Fibroblast of lung (primary cell): ENCODE results near the gene ADGRV1. TPM values are rescaled to one million over a fixed set of nuclear protein-coding genes. Genes with fewer than 3 reads are reported as not detected.

Experiments used
- DNase-seq, 2 donors: peaks; one replicate each; pipeline versions ENCODE4 v3.0.0 to v3.0.0-alpha.2; 2010; ENCODE audit warnings: low read depth in 2 of 2
- H2AFZ ChIP-seq: 2 replicates; pipeline ENCODE4 v1.5.1; 2012; ENCODE audit warnings: low read length, control low read depth, inconsistent platforms
- H3K27ac ChIP-seq: 2 replicates; pipeline ENCODE4 v1.5.1; 2011; ENCODE audit warnings: low read length, control low read depth; ENCODE audit not compliant: insufficient read depth
- H3K27me3 ChIP-seq: 2 replicates; pipeline ENCODE4 v1.5.1; 2011; ENCODE audit warnings: mild to moderate bottlenecking, low read length; ENCODE audit not compliant: control insufficient read depth, insufficient read depth
- H3K36me3 ChIP-seq: 2 replicates; pipeline ENCODE4 v1.5.1; 2011; ENCODE audit warnings: low read length; ENCODE audit not compliant: control insufficient read depth, insufficient read depth
- H3K4me1 ChIP-seq: 2 replicates; pipeline ENCODE4 v1.5.1; 2011; ENCODE audit warnings: low read length; ENCODE audit not compliant: control insufficient read depth, insufficient read depth; ENCODE audit errors: extremely low read depth
- H3K4me2 ChIP-seq: 2 replicates; pipeline ENCODE4 v1.5.1; 2011; ENCODE audit warnings: low read length, control low read depth; ENCODE audit not compliant: insufficient read depth; ENCODE audit errors: extremely low read depth
- H3K4me3 ChIP-seq, 4 experiments: fragments of 200-600 bp in 1 of 4; sonication (generic) in 1 of 4; replicated peaks in 1 of 4; 2 replicates each; pipeline ENCODE4 v1.5.1; 2011 to 2016; ENCODE audit warnings: low read length in 4 of 4, low read depth in 3 of 4, mild to moderate bottlenecking in 3 of 4, control low read depth in 2 of 4, inconsistent platforms in 1 of 4, mixed read lengths in 1 of 4; ENCODE audit not compliant: insufficient read depth in 1 of 4; ENCODE audit errors: control extremely low read depth in 1 of 4
- H3K79me2 ChIP-seq: 2 replicates; pipeline ENCODE4 v1.5.1; 2012; ENCODE audit warnings: mild to moderate bottlenecking, low read length, inconsistent platforms; ENCODE audit not compliant: control insufficient read depth, insufficient read depth
- H3K9ac ChIP-seq: 2 replicates; pipeline ENCODE4 v1.5.1; 2011; ENCODE audit warnings: mild to moderate bottlenecking, low read length, control low read depth; ENCODE audit not compliant: insufficient read depth
- H3K9me3 ChIP-seq: 2 replicates; pipeline ENCODE4 v1.5.1; 2012; ENCODE audit warnings: low read depth, low read length; ENCODE audit not compliant: control insufficient read depth, insufficient read depth
- H4K20me1 ChIP-seq: 2 replicates; pipeline ENCODE4 v1.5.1; 2011; ENCODE audit warnings: low read length; ENCODE audit not compliant: control insufficient read depth, insufficient read depth; ENCODE audit errors: extremely low read depth
- EZH2 ChIP-seq: IDR thresholded peaks from 2 replicates; pipeline ENCODE4 v1.5.1; 2012; ENCODE audit warnings: low read length, control low read depth, mild to moderate bottlenecking; ENCODE audit errors: missing control alignments
- polyA plus RNA-seq, 2 donors: library from polyadenylated mRNA; depleted of rRNA in 1 of 2; stranded (reverse) in 1 of 2; unstranded in 1 of 2; fragments of >200 nt; gene quantifications; 2 replicates each; pipeline ENCODE4 v1.2.1, GENCODE V29; 2011 to 2012; ENCODE audit warnings: missing spikeins in 1 of 2
- total RNA-seq: library from RNA; depleted of rRNA; stranded (reverse); fragments of >200 nt; gene quantifications from 2 replicates; pipeline ENCODE4 v1.2.1, GENCODE V29; 2014
- TF ChIP-seq, protein P1 (sequence below), 2 donors: IDR thresholded peaks in 1 of 2; conservative IDR thresholded peaks in 1 of 2; 1 replicate in 1 of 2; 2 replicates in 1 of 2; pipeline ENCODE4 v1.5.1; 2011 to 2012; ENCODE audit warnings: low read length in 2 of 2, control low read depth in 1 of 2, inconsistent platforms in 1 of 2, low read depth in 1 of 2, mild to moderate bottlenecking in 1 of 2

The ADGRV1 gene
- total and polyA plus RNA-seq, 2 donors (not counting 1 experiment from before 2014, with no cell fraction given), result 0.15 to 0.17 TPM

DNA sequence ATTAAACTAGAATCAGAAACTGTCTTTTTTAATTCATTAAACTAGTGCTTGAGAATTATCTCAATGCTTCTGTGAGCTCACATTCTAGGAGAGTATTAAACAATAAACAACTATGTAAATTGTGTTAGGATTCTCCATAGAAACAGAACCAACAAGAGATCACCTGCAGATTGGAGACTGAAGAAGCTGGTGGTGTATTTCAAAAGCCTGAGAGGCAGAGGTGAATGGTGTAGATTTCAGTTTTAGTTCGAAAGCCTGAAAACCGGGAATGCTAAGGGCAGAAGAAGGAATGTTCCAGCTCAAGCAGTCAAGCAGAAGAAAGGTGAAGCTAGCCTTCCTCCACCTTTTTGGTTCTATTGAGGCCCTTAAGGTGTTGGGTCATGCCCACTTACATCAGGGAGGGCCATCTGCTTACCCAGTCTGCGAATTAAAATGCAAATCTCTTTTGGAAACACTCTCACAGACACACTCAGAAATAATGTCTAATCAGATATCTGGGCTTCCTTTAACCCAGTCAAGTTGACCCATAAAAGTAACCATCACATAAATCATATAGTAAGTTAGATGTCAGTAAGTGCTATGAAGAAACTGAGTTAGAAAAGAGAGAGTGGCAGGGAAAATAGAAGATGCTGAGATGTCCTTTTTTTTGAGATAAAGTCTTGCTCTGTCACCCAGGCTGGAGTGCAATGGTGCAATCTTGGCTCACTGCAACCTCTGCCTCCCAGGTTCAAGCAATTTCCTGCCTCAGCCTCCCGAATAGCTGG lies 533.1 kb downstream of the ADGRV1 start:
- DNase-seq, result no peak
- Histone ChIP-seq H3K4me2 (no peak overlapping the region), H2AFZ (no peak overlapping the region), H3K27me3 (no peaks in the 10 kb centered on the region), H4K20me1 (no peaks in the 10 kb centered on the region), H3K4me1 (no peaks in the 10 kb centered on the region), H3K27ac (no peak overlapping the region), H3K36me3 (no peaks in the 10 kb centered on the region), H3K4me3 (no peak overlapping the region), H3K9ac (no peak overlapping the region), H3K79me2 (no peaks in the 10 kb centered on the region), H3K9me3 (no peaks in the 10 kb centered on the region)
- TF ChIP-seq, protein P1, sequence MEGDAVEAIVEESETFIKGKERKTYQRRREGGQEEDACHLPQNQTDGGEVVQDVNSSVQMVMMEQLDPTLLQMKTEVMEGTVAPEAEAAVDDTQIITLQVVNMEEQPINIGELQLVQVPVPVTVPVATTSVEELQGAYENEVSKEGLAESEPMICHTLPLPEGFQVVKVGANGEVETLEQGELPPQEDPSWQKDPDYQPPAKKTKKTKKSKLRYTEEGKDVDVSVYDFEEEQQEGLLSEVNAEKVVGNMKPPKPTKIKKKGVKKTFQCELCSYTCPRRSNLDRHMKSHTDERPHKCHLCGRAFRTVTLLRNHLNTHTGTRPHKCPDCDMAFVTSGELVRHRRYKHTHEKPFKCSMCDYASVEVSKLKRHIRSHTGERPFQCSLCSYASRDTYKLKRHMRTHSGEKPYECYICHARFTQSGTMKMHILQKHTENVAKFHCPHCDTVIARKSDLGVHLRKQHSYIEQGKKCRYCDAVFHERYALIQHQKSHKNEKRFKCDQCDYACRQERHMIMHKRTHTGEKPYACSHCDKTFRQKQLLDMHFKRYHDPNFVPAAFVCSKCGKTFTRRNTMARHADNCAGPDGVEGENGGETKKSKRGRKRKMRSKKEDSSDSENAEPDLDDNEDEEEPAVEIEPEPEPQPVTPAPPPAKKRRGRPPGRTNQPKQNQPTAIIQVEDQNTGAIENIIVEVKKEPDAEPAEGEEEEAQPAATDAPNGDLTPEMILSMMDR (conservative IDR thresholded peaks at IDR 0.05 in 1 of 2, IDR thresholded peaks at IDR 0.05 in 1 of 2; ENCODE audit: low read depth in 1 of 2, low read length in 2 of 2), result no peak
- no peak for TF ChIP-seq EZH2

DNA sequence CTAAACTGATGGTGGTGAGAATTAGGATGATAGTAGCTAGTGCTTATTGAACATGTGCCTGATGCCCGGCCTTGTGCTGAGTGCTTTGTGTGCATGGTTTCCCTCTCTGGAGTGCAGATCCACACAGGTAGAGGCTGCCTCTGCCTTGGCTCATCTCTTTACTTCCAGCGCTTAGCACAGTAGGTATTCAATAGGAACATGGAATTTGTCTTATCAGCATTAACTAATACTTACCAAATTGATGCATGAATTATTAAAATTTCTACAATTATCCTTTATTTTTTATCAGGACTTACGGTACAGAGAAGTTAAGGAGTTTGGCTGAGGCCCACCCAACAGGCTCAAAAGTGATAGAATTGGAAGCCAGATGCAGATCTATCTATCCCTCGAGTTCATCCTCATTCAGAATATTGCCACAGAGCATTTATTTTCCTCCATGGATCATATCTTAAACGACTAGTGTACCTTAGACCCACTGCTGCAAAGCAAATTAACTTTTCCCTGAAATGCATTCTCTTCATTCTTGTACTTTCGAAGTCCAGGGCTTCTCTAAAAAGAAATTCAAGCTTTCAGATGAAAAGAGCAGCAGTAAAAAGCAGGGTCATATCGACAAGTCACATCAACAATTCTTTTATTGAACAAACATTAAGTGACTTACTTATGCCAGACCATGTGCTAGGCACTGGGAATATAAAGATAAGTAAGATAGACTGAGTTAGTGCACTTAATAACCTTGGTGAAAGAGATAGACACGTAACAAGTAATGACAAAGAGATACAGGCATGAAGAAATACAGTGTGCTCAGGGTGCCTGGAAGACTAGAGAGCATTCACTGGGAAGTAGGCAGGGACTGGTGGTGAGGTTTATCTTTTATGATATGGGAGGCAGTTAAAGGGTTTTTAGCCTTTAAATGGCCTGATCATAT lies 534.5 kb downstream of the ADGRV1 start:
- no peaks in the 10 kb centered on the region for H3K36me3 ChIP-seq
- H3K4me3 ChIP-seq, result no peak overlapping the region
- H3K79me2 ChIP-seq, result no peaks in the 10 kb centered on the region
- H3K9me3 ChIP-seq, result no peaks in the 10 kb centered on the region
- H4K20me1 ChIP-seq, result no peaks in the 10 kb centered on the region
- H3K27ac ChIP-seq, result no peak overlapping the region
- no peak overlapping the region for H2AFZ ChIP-seq
- H3K4me2 ChIP-seq, result no peak overlapping the region
- DNase-seq, result no peak
- H3K27me3 ChIP-seq, result no peaks in the 10 kb centered on the region
- no peaks in the 10 kb centered on the region for H3K4me1 ChIP-seq
- H3K9ac ChIP-seq, result no peak overlapping the region
- no peak for TF ChIP-seq EZH2
- TF ChIP-seq, protein P1 (conservative IDR thresholded peaks at IDR 0.05 in 1 of 2, IDR thresholded peaks at IDR 0.05 in 1 of 2; ENCODE audit: low read depth in 1 of 2, low read length in 2 of 2), result no peak

DNA sequence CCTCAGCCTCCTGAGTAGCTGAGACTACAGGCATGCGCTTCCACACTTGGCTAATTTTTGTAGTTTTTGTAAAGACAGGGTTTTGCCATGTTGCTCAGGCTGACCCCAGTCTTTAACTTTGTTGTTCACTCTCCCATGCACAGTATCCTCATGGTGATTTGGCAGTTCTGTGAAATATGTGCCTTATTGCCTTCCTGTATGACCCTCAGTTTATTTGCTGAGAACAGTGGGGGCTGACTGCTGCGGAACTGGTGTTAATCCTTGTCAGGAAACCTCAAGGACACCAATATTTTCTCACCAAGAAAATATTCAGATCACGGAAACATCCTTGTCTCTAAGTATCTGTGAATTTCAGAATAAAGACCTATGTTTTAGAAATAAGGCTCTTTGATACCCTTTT lies 536.7 kb downstream of the ADGRV1 start:
- no peaks in the 10 kb centered on the region for H3K36me3 ChIP-seq
- H3K4me3 ChIP-seq, result no peak overlapping the region
- H3K79me2 ChIP-seq, result no peaks in the 10 kb centered on the region
- no peaks in the 10 kb centered on the region for H3K9me3 ChIP-seq
- H3K9ac ChIP-seq, result no peak overlapping the region
- no peak overlapping the region for H3K27ac ChIP-seq
- no peak for TF ChIP-seq EZH2
- TF ChIP-seq, protein P1 (conservative IDR thresholded peaks at IDR 0.05 in 1 of 2, IDR thresholded peaks at IDR 0.05 in 1 of 2; ENCODE audit: low read depth in 1 of 2, low read length in 2 of 2), result no peak
- H3K4me2 ChIP-seq, result no peak overlapping the region
- H2AFZ ChIP-seq, result no peak overlapping the region
- no peaks in the 10 kb centered on the region for H3K27me3 ChIP-seq
- H4K20me1 ChIP-seq, result no peaks in the 10 kb centered on the region
- DNase-seq, result no peak
- H3K4me1 ChIP-seq, result no peaks in the 10 kb centered on the region
